K562 (cell line): ENCODE results near the gene FRMD4A. TPM values are rescaled to one million over a fixed set of nuclear protein-coding genes. Genes with fewer than 3 reads are reported as not detected.

Experiments
- E2F3 ChIP-seq: fragments of 250-450 bp; sonication (Bioruptor Pico); IDR thresholded peaks from 2 replicates; pipeline ENCODE4 v1.4.0; 2020; ENCODE audit warnings: mild to moderate bottlenecking
- PHF20 ChIP-seq: fragments of 450-650 bp; IDR thresholded peaks from 2 replicates; pipeline ENCODE4 v1.6.1; 2018; ENCODE audit not compliant: partially characterized antibody
- POU5F1 ChIP-seq: fragments of 150-350 bp; IDR thresholded peaks from 2 replicates; pipeline ENCODE4 v1.6.1; 2014; ENCODE audit warnings: borderline replicate concordance, low read length, low read depth, mild to moderate bottlenecking; ENCODE audit not compliant: partially characterized antibody
- RAD21 ChIP-seq, 2 experiments: fragments of 250-450 bp in 1 of 2; fragments of 450-650 bp in 1 of 2; sonication (Bioruptor Pico) in 1 of 2; formaldehyde crosslinking in 1 of 2; IDR thresholded peaks in 1 of 2; conservative IDR thresholded peaks in 1 of 2; 2 replicates each; pipeline versions ENCODE4 v1.4.0 to v1.8.0; 2020 to 2022; ENCODE audit warnings: mild to moderate bottlenecking in 2 of 2, moderate library complexity in 1 of 2
- SAP30 ChIP-seq: fragments of 200-600 bp; sonication (generic); IDR thresholded peaks from 2 replicates; pipeline ENCODE4 v1.6.1; 2012; ENCODE audit warnings: borderline replicate concordance, low read depth, mild to moderate bottlenecking, moderate library complexity, low read length, control low read depth, inconsistent platforms; ENCODE audit not compliant: insufficient read depth, poor library complexity, severe bottlenecking
- polyA plus RNA-seq, 8 experiments: library from polyadenylated mRNA; depleted of rRNA in 4 of 8; stranded (reverse) in 5 of 8; unstranded in 3 of 8; fragments of >200 nt; fragmentation: Nextera tagmentation in 2 of 8; fragmentation: Illumina TruSeq in 1 of 8; extraction: Ambion mirVana in 2 of 8; extraction: Trizol in 1 of 8; gene quantifications; 2 replicates each; pipeline versions ENCODE4 v1.2.1 to v1.2.3, GENCODE V29; 2011 to 2014; ENCODE audit warnings: inconsistent platforms in 1 of 8, missing spikeins in 1 of 8
- total RNA-seq, 7 experiments: library from RNA; depleted of rRNA in 6 of 7; stranded (reverse); fragments of >200 nt in 6 of 7; fragmentation: Illumina TruSeq in 2 of 7; extraction: Trizol in 2 of 7; gene quantifications; 2 replicates each; pipeline versions ENCODE4 v1.2.1 to v1.2.3, GENCODE V29; 2011 to 2021; ENCODE audit warnings: low replicate concordance in 1 of 7
- TF ChIP-seq, protein P1 (sequence below): sonication (generic); formaldehyde crosslinking; IDR thresholded peaks from 2 replicates; pipeline ENCODE4 v1.8.0; 2022; ENCODE audit warnings: mild to moderate bottlenecking, missing genetic modification reagents, borderline replicate concordance
- TF ChIP-seq, protein P2 (sequence below): fragments of 250-450 bp; sonication (Bioruptor Pico); IDR thresholded peaks from 2 replicates; pipeline ENCODE4 v1.4.0; 2020; ENCODE audit warnings: mild to moderate bottlenecking, moderate library complexity

Gene FRMD4A
- total and polyA plus RNA-seq, 9 of the 15 experiments (the other 6 are each of a cell fraction or from before 2014, with no cell fraction given) = 0.80 to 5.2 (median 3.0) TPM

DNA sequence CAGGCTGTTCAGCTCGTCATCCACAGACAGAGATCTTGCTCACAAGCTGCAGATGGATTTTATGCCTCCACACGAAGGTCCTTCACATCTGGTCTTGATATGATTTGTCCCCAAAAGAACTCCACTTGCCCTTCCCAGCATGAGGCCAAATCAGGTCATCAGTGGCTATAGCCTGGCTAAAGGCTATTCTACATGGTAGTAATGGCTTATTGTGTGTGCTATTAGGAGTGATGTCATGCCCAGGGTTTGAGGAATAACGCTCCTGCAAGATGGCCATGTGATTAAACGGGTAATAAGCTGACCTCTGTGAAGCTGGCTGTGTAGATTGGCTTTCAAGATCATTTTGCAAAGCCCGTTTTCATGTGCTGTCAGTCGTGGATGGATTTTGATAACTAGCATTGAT is 313.8 kb downstream of the FRMD4A start (continued):
- TF ChIP-seq, protein P1, sequence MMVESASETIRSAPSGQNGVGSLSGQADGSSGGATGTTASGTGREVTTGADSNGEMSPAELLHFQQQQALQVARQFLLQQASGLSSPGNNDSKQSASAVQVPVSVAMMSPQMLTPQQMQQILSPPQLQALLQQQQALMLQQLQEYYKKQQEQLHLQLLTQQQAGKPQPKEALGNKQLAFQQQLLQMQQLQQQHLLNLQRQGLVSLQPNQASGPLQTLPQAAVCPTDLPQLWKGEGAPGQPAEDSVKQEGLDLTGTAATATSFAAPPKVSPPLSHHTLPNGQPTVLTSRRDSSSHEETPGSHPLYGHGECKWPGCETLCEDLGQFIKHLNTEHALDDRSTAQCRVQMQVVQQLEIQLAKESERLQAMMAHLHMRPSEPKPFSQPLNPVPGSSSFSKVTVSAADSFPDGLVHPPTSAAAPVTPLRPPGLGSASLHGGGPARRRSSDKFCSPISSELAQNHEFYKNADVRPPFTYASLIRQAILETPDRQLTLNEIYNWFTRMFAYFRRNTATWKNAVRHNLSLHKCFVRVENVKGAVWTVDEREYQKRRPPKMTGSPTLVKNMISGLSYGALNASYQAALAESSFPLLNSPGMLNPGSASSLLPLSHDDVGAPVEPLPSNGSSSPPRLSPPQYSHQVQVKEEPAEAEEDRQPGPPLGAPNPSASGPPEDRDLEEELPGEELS (CRISPR knock-in tag) = no peak
- TF ChIP-seq RAD21 (CRISPR knock-in tag; conservative IDR thresholded peaks at IDR 0.05 in 1 of 2, IDR thresholded peaks at IDR 0.05 in 1 of 2) (no peak), E2F3 (CRISPR knock-in tag) (no peak), SAP30 (no peak), PHF20 (no peak), POU5F1 (no peak)
- TF ChIP-seq, protein P2, sequence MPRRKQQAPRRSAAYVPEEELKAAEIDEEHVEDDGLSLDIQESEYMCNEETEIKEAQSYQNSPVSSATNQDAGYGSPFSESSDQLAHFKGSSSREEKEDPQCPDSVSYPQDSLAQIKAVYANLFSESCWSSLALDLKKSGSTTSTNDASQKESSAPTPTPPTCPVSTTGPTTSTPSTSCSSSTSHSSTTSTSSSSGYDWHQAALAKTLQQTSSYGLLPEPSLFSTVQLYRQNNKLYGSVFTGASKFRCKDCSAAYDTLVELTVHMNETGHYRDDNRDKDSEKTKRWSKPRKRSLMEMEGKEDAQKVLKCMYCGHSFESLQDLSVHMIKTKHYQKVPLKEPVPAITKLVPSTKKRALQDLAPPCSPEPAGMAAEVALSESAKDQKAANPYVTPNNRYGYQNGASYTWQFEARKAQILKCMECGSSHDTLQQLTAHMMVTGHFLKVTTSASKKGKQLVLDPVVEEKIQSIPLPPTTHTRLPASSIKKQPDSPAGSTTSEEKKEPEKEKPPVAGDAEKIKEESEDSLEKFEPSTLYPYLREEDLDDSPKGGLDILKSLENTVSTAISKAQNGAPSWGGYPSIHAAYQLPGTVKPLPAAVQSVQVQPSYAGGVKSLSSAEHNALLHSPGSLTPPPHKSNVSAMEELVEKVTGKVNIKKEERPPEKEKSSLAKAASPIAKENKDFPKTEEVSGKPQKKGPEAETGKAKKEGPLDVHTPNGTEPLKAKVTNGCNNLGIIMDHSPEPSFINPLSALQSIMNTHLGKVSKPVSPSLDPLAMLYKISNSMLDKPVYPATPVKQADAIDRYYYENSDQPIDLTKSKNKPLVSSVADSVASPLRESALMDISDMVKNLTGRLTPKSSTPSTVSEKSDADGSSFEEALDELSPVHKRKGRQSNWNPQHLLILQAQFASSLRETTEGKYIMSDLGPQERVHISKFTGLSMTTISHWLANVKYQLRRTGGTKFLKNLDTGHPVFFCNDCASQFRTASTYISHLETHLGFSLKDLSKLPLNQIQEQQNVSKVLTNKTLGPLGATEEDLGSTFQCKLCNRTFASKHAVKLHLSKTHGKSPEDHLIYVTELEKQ (CRISPR knock-in tag) = no peak
